Breast epithelium (tissue), 4 donors: Measurements from ENCODE around the gene PSTPIP2. TPM values are rescaled to one million over a fixed set of nuclear protein-coding genes. Genes with fewer than 3 reads are reported as not detected.
A peak's percentile ranks its signal among the peaks of the same experiment; 100 is the strongest.

Experiments
- DNase-seq, 2 donors: peaks; one replicate each; pipeline ENCODE4 v3.0.0-alpha.2; 2019; ENCODE audit warnings: low spot score in 2 of 2
- H3K27ac ChIP-seq, 2 donors: fragments of 200-600 bp; sonication (generic) in 1 of 2; one replicate each; pipeline ENCODE4 v1.5.1; 2016 to 2019; ENCODE audit warnings: mild to moderate bottlenecking in 1 of 2
- H3K27me3 ChIP-seq, 2 donors: fragments of 200-600 bp; sonication (generic) in 1 of 2; one replicate each; pipeline versions ENCODE4 v1.5.1 to v1.6.0; 2017 to 2019; ENCODE audit warnings: control low read depth in 1 of 2, mild to moderate bottlenecking in 1 of 2
- H3K36me3 ChIP-seq: fragments of 200-600 bp; one replicate; pipeline ENCODE4 v1.5.1; 2019
- H3K4me1 ChIP-seq, 2 donors: fragments of 200-600 bp; sonication (generic); one replicate each; pipeline ENCODE4 v1.5.1; 2016 to 2019; ENCODE audit warnings: control low read depth in 1 of 2
- H3K4me3 ChIP-seq, 3 donors: fragments of 200-600 bp; sonication (generic); 1 replicate in 2 of 3; 2 replicates in 1 of 3; pipeline ENCODE4 v1.5.1; 2016 to 2019; ENCODE audit warnings: mild to moderate bottlenecking in 3 of 3, moderate library complexity in 2 of 3
- H3K9me3 ChIP-seq, 2 donors: fragments of 200-600 bp; sonication (generic) in 1 of 2; one replicate each; pipeline ENCODE4 v1.5.1; 2016 to 2019; ENCODE audit warnings: control low read depth in 1 of 2
- CTCF ChIP-seq, 3 donors: fragments of 450-650 bp; IDR thresholded peaks; one replicate each; pipeline ENCODE4 v1.5.1; 2016 to 2017; ENCODE audit warnings: antibody characterized with exemption in 3 of 3, mild to moderate bottlenecking in 3 of 3, moderate library complexity in 3 of 3
- POLR2A ChIP-seq: fragments of 450-650 bp; IDR thresholded peaks from one replicate; pipeline ENCODE4 v1.6.1; 2016; ENCODE audit warnings: antibody characterized with exemption, mild to moderate bottlenecking, moderate library complexity
- POLR2AphosphoS5 ChIP-seq, 3 donors: sonication (generic); formaldehyde crosslinking; IDR thresholded peaks; one replicate each; pipeline ENCODE4 v1.6.1; 2017; ENCODE audit warnings: antibody characterized with exemption in 3 of 3
- intact Hi-C: fragments of 100-400 bp; cut with DNase I; formaldehyde crosslinking; loops from one replicate; pipeline ENCODE4 v1.15.1; 2023; ENCODE audit warnings: low total_unique reads
- total RNA-seq, 3 donors: library from RNA; depleted of rRNA; stranded (reverse); fragments of >200 nt; gene quantifications; one replicate each; pipeline ENCODE4 v1.1.0, GENCODE V29; 2016

The PSTPIP2 gene
- total RNA-seq, 3 donors from 2014 or later = 6.4 to 22.2 (median 14.7) TPM

DNA sequence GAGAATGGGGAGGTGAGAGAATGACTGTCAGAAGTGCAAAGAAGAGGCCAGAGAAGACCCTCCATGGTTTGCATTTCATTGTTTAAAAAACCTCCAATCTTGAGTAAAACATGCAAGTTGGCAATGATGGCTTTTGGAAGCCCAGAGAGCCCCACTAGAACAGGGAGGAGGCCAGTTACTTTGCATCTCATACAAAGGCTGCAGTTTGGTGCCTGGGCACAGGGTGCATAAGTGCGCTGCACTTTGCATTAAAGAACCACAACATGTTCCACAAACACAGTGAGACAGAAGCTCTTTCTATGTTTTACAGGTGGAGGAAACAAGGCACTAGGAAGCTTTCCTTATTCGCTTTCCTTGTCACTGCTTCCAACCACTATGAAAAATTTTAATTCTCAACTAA lies 25.4 kb downstream of the PSTPIP2 start:
- Histone ChIP-seq H3K36me3 (no peaks in the 10 kb centered on the region), H3K4me3 (no peak overlapping the region), H3K4me1 (peaks cover 0 to 5% of the 10 kb centered on the region in 2 donors), H3K27ac (no peak overlapping the region), H3K9me3 (no peaks in the 10 kb centered on the region), H3K27me3 (no peaks in the 10 kb centered on the region)
- intact Hi-C loops = no loop called here
- no peak for TF ChIP-seq POLR2AphosphoS5 (IDR thresholded peaks at IDR 0.05)
- TF ChIP-seq POLR2A = no peak
- TF ChIP-seq CTCF (IDR thresholded peaks at IDR 0.05) = no peak
- no peak for DNase-seq

GRCh38 chr18:46046126-46046525 lies 25.9 kb downstream of the PSTPIP2 start:
- H3K4me1 ChIP-seq = peaks cover 0 to 5% of the 10 kb centered on the region in 2 donors
- no peaks in the 10 kb centered on the region for H3K27me3 ChIP-seq
- H3K4me3 ChIP-seq = no peak overlapping the region
- no peaks in the 10 kb centered on the region for H3K9me3 ChIP-seq
- H3K27ac ChIP-seq = no peak overlapping the region
- no peak for DNase-seq
- TF ChIP-seq CTCF (IDR thresholded peaks at IDR 0.05) (no peak), POLR2AphosphoS5 (IDR thresholded peaks at IDR 0.05) (no peak), POLR2A (no peak)
- no peaks in the 10 kb centered on the region for H3K36me3 ChIP-seq
- intact Hi-C loops = no loop called here

GRCh38 chr18:46042571-46043123 lies 29.4 kb downstream of the PSTPIP2 start:
- TF ChIP-seq POLR2AphosphoS5 (IDR thresholded peaks at IDR 0.05) (peak in 1 of 3 donors; percentile 6), POLR2A (no peak)
- Histone ChIP-seq H3K4me1 (peaks cover 0 to 5% of the 10 kb centered on the region in 2 donors), H3K9me3 (no peaks in the 10 kb centered on the region), H3K27me3 (no peaks in the 10 kb centered on the region), H3K4me3 (no peak overlapping the region), H3K36me3 (no peaks in the 10 kb centered on the region), H3K27ac (peak overlapping the region in 1 of 2 donors; percentile 70)
- DNase-seq = peak in 1 of 2 donors; percentile 65
- intact Hi-C loops = no loop called here

- Histone ChIP-seq H3K4me3 (no peak overlapping the region), H3K27ac (peak overlapping the region; percentile 70 to 72), H3K9me3 (no peaks in the 10 kb centered on the region), H3K36me3 (no peaks in the 10 kb centered on the region), H3K27me3 (no peaks in the 10 kb centered on the region), H3K4me1 (peaks cover 0 to 5% of the 10 kb centered on the region in 2 donors)
- intact Hi-C loops = no loop called here
- no peak for DNase-seq
- no peak for TF ChIP-seq POLR2A
- TF ChIP-seq CTCF (IDR thresholded peaks at IDR 0.05) = no peak
- no peak for TF ChIP-seq POLR2AphosphoS5 (IDR thresholded peaks at IDR 0.05)
Measured at GRCh38 chr18:46040747-46041104, 31.3 kb downstream of the PSTPIP2 start.

DNA sequence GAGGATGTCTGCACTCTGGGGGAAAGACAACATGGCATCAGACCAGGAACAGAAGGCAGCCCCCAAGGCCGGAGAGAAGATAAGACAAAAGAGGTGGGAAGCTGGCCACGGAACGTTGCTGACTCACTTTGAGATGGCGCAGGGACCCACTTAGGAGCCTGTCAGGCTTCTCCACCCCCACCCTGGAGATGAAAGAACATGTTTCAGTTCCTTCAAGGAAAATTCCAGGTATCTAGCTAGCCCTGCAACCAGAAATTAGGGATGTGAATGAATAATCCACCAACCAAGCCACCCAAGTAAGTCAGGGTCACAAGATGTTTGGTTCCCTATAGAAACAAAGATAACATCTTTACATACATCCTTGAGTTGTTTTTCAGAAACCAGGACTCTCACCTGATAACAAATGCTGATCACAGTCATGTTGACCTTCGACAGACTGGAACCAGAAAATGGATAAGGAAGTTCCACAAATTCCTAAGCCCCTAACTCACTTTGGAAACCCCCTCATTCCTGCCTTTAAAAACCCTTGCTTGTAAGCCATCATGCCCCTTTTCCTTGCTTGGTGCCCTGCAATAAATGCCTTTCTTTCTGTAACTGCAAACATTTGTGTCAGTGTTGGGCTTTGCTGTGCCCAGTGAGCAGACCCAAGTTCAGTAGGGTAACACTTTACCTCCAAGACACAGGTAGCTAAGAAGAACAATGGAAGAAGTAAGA lies 31.9 kb downstream of the PSTPIP2 start:
- Histone ChIP-seq H3K9me3 (no peaks in the 10 kb centered on the region), H3K27ac (peak overlapping the region; percentile 70 to 72), H3K27me3 (no peaks in the 10 kb centered on the region), H3K4me3 (no peak overlapping the region), H3K4me1 (peaks cover 0 to 5% of the 10 kb centered on the region in 2 donors), H3K36me3 (no peaks in the 10 kb centered on the region)
- intact Hi-C loops = no loop called here
- TF ChIP-seq POLR2A (no peak), CTCF (IDR thresholded peaks at IDR 0.05) (no peak), POLR2AphosphoS5 (IDR thresholded peaks at IDR 0.05) (no peak)
- no peak for DNase-seq
